NCI-H1436 (cell line): Measurements from ENCODE around the gene DND1.
A peak's percentile ranks its signal among the peaks of the same experiment; 100 is the strongest.
"Not testable (repeated sequence)": the region's sequence is repeated elsewhere in the genome, so short reads cannot be mapped to it uniquely, and the experiment has no call there.

Experiments
- DNase-seq: peaks from one replicate; lab custom pipeline; 2025; lab: John Stamatoyannopoulos, UW

Gene DND1

DNA sequence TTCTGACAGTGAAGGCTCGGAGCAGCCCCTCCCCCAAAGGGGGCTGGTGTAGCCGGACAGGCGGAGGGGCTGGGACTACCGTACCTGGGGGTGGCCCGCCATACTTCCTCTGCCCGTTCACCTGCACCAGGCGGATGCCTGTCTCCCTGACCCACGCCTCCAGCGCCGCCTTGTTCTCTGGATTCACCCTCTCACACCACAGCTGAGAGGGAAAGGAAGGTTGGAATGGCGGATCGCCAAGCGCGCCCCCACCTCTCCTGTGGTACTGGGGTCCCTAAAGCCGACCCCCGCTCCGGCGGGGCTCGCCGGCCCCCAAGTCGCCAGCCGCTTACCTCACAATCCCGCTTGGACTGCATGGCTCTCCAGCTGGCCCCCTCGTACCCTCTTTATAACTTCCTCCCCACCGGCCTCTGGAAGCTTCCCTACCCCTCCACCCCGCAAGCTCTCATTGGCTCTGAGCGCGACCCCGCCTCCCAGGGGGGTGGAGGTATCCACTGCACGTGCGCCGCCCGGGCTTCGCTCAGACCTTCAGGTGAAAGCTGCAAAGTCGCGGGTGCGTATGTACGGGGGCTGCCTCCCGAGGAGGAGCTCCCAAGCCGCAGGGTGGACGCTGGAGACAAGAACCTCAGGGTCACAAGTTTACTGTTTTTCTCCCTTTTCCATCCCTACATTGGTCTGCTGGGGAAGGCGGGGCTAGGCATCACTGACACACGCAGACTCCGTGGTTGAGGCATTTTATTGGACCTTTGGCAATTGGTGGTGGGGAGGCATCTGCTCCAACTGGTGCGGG lies at the start of gene DND1:
Gene DND1, minus strand, starts transcription at position 390 of the 790 bp plus-strand sequence. Its CDS starts 34 bp downstream, at position 356.
- no peak for DNase-seq

- not testable (repeated sequence) for DNase-seq
Observed at GRCh38 chr5:140721395-140721794, 48.0 kb upstream of the DND1 start.

DNA sequence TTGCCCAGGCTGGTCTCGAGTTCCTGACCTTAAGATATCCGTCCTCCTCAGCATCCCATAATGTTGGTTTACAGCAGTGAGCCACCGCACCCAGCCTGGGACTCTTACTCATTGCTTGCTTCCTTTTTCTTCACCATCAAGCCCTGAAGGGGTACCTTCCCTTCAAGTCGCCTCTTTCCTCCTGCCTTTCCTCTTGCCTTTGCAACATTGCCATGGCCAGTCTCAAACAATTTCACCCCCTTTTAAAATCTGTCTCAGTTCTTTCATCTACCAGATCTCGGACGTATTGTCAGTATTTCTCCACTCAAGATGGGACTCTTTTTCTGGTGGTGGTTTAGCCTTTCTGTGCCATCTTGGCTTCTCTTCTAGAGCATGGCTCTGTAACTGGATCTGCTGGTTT lies 47.4 kb upstream of the DND1 start:
- DNase-seq = not testable (repeated sequence)

DNA sequence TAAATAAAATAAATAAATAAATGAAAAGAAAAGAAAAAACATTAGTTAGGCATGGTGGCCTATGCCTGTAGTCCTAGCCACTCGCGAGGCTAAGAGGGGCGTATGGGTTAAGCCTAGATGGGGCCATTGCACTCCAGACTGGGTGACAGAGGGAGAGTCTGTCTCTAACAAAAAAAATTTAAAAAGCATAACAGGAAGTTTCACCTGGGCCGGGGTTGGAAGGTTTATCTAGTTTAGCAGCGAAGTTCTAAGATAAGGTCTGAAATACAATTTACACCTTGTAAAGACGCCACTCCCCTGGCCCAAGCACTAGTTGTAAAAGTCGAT lies 44.9 kb upstream of the DND1 start:
- DNase-seq = no peak

- not testable (repeated sequence) for DNase-seq
Observed at GRCh38 chr5:140716238-140716637, 42.9 kb upstream of the DND1 start.

DNA sequence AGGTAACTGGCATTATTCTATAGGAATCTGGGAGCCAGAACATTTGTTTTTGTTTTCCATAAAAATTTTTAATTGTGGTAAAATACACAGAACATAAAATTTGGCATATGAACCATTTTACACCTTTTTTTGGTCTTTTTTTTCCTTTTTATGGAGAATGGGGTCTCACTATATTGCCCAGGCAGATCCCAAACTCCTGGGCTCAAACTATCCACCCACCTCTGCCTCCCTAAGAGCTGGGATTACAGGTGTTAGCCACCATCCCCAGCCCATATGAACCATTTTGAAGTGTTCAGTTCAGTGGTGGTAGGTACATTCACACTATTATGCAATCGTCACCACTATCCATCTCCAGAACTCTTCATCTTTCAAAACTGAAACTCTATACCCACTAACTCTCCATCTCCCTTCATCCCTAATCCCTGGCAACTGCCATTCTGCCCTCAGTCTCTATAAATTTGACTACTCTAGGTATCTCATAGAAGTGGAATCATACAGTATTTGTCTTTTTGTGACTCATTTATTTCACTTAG lies 40.3 kb upstream of the DND1 start:
- no peak for DNase-seq

DNA sequence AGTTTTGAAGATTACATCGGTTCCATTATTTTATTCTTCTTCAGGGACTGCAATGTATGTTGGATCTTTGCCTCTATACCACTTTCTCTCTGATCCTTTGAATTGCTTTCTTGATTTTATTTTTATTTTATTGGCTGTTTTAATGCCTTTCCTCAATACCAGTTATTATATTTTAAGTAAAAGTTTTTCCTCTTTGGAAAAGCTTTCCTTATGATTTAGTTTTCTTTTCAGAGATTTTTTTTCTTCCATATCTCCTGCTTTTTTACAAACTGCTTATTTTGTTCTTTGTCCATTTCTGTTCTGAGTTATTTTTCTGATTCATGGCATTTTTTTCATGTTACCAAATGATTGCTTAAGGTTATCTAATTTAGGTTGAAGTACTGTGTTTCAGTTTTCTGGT lies 38.4 kb upstream of the DND1 start:
- no peak for DNase-seq

DNA sequence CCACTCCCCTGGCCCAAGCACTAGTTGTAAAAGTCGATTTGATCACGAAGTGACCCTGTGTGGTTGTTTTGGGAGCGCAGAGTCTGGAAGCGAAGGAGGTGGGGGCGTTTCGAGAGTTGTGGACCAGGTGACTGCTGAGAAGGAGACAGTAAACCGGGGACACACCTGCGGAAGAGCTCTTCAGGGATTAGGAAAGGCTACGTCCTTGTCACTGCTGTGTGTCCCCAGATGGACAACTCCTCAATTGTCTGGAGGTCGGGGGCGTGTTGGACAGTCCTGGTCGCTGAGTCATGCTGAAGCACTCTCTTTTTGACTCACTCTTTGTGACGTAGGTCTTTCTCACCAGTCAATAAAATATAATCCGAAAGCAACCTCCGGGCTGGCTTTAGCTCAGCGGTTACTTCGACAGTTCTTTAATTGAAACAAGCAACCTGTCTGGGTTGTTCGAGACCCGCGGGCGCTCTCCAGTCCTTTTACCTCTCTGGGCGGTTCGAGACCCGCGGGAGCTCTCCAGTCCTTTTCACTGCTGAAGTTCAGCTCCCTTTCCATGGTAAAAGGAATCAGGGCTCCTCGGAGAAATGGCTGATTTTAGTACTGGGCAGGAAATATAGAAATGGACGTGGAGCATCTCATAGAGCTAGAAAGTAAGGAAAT lies 37.6 kb upstream of the DND1 start:
- DNase-seq = peak; percentile 89

DNA sequence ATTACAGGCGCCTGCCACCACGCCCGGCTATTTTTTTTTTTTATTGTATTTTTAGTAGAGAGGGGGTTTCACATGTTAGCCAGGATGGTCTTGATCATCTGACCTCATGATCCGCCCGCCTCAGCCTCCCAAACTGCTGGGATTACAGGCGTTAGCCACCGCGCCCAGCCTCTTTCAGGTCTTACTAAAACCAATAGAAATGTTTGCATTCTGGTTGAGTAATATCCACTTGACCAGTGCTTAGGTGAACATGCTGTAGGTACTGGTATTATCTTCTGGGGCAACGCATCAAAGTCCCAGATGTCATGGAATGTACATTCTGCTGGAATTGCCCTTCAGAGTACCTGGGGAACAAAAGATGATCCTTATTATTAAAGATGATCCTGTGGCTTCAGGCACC lies 35.4 kb upstream of the DND1 start:
- not testable (repeated sequence) for DNase-seq

DNA sequence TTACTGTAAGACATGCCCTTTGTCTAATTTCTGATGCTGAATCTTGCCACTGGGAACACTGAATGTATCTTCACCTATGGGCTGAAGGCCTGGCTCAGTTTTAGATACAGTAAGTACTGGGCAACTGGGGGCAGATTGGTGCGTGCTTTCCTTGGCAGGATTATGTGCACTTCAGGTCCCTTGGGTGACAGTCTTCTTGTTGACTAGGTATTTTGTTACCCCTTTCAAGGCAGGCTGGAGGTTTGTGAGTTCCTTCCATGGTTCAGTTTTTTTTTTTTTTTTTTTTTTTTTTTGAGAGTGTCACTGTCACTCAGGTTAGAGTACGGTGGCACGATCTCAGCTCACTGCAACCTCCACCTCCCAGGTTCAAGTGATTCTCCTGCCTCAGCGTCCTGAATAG lies 34.4 kb upstream of the DND1 start:
- DNase-seq = no peak

DNA sequence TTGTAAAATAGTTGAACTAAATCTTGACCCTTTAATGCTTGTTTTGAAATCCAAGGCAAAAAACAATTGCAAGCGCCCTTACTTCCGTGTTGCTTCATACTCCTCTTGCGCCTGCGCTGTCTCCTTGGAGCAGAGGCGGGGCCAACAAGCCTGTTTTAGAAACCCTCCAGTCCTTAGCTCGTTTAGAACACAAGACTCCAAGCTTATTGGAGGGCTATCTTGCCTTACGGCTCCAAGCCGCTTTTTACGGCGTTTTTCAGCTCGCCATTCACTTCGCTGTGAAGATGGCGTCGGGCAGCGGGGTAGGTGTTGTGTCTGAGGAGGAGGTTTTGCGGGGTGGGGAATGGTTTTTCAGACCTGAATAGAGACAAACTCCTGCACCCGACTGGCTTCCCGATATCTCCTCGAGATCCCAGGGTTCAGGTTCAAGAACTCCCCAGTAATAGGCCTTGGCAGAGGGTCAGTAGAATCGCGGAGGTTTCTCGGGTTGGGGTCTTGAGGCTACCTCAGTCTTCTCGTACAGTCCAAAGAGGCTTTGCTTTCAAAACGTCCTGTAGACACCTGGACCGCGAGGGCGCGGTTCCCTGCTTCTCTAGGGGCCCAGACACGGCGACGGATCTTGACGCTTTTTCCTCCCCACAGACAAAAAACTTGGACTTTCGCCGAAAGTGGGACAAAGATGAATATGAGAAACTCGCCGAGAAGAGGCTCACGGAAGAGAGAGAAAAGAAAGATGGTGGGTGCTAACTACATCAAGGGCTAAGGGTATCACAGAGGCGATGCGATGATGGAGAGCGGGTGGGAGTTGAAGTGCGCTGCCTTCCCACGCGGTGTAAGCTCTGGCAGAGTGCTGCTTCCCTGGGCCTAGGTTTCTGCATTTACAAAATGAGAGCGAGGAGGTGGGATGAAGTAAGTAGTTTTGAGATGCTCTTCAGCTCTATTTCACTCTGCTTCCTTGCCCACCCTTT lies 27.1 kb upstream of the DND1 start, which contains the start of gene ZMAT2:
Gene ZMAT2, plus strand, starts transcription at position 271 of the 968 bp plus-strand sequence. Its CDS starts 14 bp downstream, at position 285.
- DNase-seq = peak; percentile 95

DNA sequence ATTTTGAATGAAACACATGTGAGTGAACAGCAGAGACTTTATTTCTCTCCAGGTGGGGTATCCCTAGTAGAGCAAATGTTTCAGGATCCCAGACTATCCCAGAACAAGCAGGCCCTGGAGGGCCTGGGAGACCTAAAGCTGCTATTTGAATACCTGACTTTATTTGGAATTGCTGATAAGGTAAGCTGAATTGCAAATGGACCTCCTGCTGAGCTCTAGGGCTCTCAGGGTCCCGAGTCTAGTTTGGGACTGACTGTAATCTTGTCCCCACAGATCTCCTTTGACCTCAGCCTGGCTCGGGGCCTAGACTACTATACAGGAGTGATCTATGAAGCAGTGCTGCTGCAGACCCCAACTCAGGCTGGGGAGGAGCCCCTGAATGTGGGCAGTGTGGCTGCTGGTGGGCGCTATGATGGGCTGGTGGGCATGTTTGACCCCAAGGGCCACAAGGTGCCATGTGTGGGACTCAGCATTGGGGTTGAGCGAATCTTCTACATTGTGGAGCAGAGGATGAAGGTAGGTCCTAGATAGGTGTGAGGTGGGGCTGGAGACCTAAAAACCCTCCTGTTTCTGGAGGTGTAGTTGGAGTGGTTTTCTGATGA lies 23.6 kb upstream of the DND1 start:
- no peak for DNase-seq

- no peak for DNase-seq
Observed at GRCh38 chr5:140694276-140694675, 20.9 kb upstream of the DND1 start.

- DNase-seq = peak; percentile 92
Observed at GRCh38 chr5:140690941-140691924, 17.9 kb upstream of the DND1 start, which contains the start of the genes HARS1 and HARS2. Gene HARS1, minus strand, starts transcription at chr5:140691370. Its CDS starts 66 bp downstream, at chr5:140691304. Gene HARS2, plus strand, starts transcription at chr5:140691455. Its CDS starts 194 bp downstream, at chr5:140691649.

DNA sequence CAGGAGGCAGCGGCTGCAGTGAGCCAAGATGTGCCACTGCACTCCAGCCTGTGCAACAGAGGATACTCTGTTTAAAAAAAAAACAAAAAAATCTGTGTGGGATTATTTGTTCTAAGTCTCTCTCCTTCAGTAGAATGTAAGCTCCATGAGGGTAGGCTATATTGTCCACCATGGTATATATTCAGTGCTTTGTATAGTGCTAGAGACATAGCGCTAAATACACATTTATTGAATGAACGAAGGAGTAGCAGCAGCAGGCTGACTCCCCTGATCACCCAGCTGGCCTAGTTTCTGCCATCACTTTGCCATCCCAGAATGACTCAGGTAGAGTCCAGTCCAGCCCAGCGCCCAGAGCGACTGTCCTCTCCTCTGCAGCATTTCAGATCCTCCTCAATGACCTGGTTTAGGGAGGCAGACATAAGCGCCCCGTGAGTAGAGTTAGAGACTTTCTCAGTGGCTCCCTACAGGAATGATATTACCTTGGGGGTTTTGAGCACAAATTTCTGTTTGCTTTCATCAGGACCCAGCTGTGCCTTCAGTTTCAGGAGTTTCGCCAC lies 17.1 kb upstream of the DND1 start:
- DNase-seq = no peak

DNA sequence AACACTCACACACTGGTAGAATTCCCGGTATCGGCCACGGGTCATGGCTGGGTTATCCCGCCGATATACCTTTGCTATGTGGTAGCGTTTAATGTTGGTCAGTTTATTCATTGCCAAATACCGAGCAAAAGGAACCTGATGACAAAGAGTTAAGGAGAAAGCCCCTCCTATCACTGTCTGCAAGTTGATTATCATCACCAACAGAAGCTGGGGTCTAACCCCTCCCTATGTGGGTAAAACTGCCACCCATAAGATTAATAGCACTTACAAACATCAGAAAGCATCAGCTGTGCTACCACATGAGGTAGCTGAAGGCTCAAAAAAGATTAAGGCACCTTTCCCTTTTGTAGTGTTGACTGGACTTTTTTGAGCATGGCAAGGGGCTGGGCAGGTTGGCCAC lies 5.6 kb upstream of the DND1 start:
- no peak for DNase-seq

DNA sequence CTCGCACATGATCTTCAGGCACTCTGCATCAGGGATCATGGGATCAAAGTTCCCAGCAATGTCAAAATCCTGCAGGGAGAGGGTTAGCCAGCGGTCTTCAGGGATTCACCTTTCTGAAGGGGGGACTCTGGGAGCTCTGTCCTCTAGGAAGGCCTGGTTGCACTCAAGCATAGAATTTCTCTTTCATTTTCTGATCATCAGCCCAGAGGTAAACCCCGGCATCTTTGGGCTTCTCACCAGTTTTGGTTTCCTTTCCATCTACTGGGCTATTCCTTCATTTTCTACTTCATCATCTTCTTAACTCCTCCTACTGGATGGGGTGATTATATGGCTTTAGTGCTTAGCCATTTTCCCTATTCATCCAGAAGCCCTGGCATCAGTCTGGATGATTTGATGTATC lies 4.6 kb upstream of the DND1 start:
- DNase-seq = no peak

DNA sequence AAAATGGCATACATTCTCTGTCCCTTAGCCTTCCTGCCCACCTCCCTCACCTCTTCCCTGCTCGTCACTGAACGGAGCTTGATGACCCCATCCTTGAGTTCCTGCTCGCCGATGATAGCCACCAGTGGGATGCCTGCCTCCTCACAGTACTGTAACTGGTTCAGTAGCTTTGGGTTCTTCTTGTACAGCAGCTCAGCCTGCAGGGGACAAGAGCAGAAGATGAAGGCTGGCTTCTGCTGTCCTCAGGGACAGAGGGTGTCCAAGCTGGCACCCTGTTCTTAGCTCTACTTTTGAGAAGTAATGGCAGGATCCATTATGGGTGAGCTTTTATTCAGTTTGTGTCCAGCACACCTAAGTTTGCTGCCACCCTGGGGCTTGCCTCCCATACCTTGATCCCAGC lies 1.3 kb upstream of the DND1 start:
- DNase-seq = no peak

- DNase-seq = no peak
Observed at GRCh38 chr5:140674211-140674610, 835 bp upstream of the DND1 start.
